HFFc6 (cell line): ENCODE measurements around the gene SLC43A3. TPM values are rescaled to one million over a fixed set of nuclear protein-coding genes. Genes with fewer than 3 reads are reported as not detected.

Experiments used
- DNase-seq: peaks from one replicate; pipeline ENCODE4 v3.0.0-alpha.2; 2018
- H3K27ac Mint-ChIP-seq: 2 replicates; pipeline ENCODE4 v1.8.0; 2020; ENCODE audit warnings: mild to moderate bottlenecking, mixed read lengths
- H3K27me3 Mint-ChIP-seq: 2 replicates; pipeline ENCODE4 v1.8.0; 2021; ENCODE audit warnings: mild to moderate bottlenecking, moderate library complexity, mixed read lengths; ENCODE audit not compliant: insufficient read depth
- H3K36me3 Mint-ChIP-seq: 2 replicates; pipeline ENCODE4 v1.8.0; 2021; ENCODE audit warnings: low read depth, mixed read lengths
- H3K4me1 Mint-ChIP-seq: 2 replicates; pipeline ENCODE4 v1.8.0; 2020; ENCODE audit warnings: low read depth, mixed read lengths
- H3K4me3 Mint-ChIP-seq: 2 replicates; pipeline ENCODE4 v1.8.0; 2020; ENCODE audit warnings: mild to moderate bottlenecking, moderate library complexity, mixed read lengths
- H3K9me3 Mint-ChIP-seq: 2 replicates; pipeline ENCODE4 v1.8.0; 2020; ENCODE audit warnings: mild to moderate bottlenecking, mixed read lengths
- total RNA-seq, 6 experiments: library from RNA; stranded (reverse); fragmentation: NEBNext Ultra II Directional; extraction: Animal tissue kit (Norgen Biotek cat#: 25700); gene quantifications; 2 replicates in 1 of 6; 3 replicates in 5 of 6; pipeline ENCODE4 v1.2.3, GENCODE V29; 2021
- TF ChIP-seq, protein P1 (sequence below): fragments of 200-600 bp; sonication (generic); IDR thresholded peaks from 2 replicates; pipeline ENCODE4 v1.5.0; 2021; ENCODE audit warnings: antibody characterized with exemption, mild to moderate bottlenecking

The SLC43A3 gene
- total RNA-seq, 6 experiments from 2014 or later = 2.1 to 18.7 (median 15.8) TPM

- no peak for DNase-seq
- H3K36me3 Mint-ChIP-seq = no peaks in the 10 kb centered on the region
- H3K9me3 Mint-ChIP-seq = no peaks in the 10 kb centered on the region
- H3K4me1 Mint-ChIP-seq = peaks cover 5% of the 10 kb centered on the region; the same call in 1 of the 2 replicates
- peaks cover 35% of the 10 kb centered on the region for H3K27me3 Mint-ChIP-seq
- TF ChIP-seq, protein P1, sequence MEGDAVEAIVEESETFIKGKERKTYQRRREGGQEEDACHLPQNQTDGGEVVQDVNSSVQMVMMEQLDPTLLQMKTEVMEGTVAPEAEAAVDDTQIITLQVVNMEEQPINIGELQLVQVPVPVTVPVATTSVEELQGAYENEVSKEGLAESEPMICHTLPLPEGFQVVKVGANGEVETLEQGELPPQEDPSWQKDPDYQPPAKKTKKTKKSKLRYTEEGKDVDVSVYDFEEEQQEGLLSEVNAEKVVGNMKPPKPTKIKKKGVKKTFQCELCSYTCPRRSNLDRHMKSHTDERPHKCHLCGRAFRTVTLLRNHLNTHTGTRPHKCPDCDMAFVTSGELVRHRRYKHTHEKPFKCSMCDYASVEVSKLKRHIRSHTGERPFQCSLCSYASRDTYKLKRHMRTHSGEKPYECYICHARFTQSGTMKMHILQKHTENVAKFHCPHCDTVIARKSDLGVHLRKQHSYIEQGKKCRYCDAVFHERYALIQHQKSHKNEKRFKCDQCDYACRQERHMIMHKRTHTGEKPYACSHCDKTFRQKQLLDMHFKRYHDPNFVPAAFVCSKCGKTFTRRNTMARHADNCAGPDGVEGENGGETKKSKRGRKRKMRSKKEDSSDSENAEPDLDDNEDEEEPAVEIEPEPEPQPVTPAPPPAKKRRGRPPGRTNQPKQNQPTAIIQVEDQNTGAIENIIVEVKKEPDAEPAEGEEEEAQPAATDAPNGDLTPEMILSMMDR = no peak
- H3K4me3 Mint-ChIP-seq = no peak overlapping the region
- no peak overlapping the region for H3K27ac Mint-ChIP-seq
These were observed 47.3 kb upstream of the SLC43A3 start for GRCh38 chr11:57474017-57474802.

GRCh38 chr11:57473285-57473841 is 46.4 kb upstream of the SLC43A3 start:
- Mint-ChIP-seq H3K4me3 (no peak overlapping the region), H3K36me3 (no peaks in the 10 kb centered on the region), H3K27me3 (peaks cover 39% of the 10 kb centered on the region), H3K4me1 (peaks cover 5% of the 10 kb centered on the region; the same call in 1 of the 2 replicates), H3K27ac (no peak overlapping the region), H3K9me3 (no peaks in the 10 kb centered on the region)
- TF ChIP-seq, protein P1 = no peak
- DNase-seq = no peak

- peaks cover 5% of the 10 kb centered on the region; the same call in 1 of the 2 replicates for H3K4me1 Mint-ChIP-seq
- H3K4me3 Mint-ChIP-seq = no peak overlapping the region
- H3K27me3 Mint-ChIP-seq = peaks cover 39% of the 10 kb centered on the region
These were observed 44.6 kb upstream of the SLC43A3 start for GRCh38 chr11:57471496-57471895.

GRCh38 chr11:57469268-57469667 is 42.3 kb upstream of the SLC43A3 start:
- no peaks in the 10 kb centered on the region for H3K9me3 Mint-ChIP-seq
- H3K27ac Mint-ChIP-seq = no peak overlapping the region
- H3K36me3 Mint-ChIP-seq = no peaks in the 10 kb centered on the region
- no peak for DNase-seq
- no peak overlapping the region for H3K4me3 Mint-ChIP-seq
- H3K4me1 Mint-ChIP-seq = peaks cover 5% of the 10 kb centered on the region; the same call in 1 of the 2 replicates
- peaks cover 38% of the 10 kb centered on the region for H3K27me3 Mint-ChIP-seq
- TF ChIP-seq, protein P1 = no peak

More at GRCh38 chr11:57471496-57471895, 44.6 kb upstream of the SLC43A3 start:
- Mint-ChIP-seq H3K36me3 (no peaks in the 10 kb centered on the region), H3K9me3 (no peaks in the 10 kb centered on the region), H3K27ac (no peak overlapping the region)
- no peak for DNase-seq
- TF ChIP-seq, protein P1 = no peak

DNA sequence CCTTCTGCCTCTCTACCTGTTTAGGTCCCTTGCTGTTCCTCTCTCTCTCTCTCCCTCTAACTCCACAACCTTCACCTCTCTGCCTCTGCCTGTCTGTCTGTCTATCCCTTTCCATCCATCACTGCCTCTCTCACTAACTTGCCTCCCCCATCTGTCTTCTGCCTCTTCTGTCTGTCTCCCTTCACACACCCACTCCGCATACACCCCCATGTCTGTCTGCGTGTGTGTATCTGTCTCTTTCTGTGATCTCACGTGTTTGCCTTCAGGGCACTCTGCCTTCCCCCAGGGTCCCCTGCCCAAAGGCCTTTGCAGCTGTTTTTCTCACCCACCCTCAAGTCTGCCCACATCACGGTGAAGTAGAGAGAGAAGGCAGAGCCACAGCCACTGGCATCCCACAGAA is 41.4 kb upstream of the SLC43A3 start:
- Mint-ChIP-seq H3K36me3 (no peaks in the 10 kb centered on the region), H3K27ac (no peak overlapping the region), H3K27me3 (peaks cover 38% of the 10 kb centered on the region), H3K9me3 (no peaks in the 10 kb centered on the region), H3K4me3 (no peak overlapping the region), H3K4me1 (no peaks in the 10 kb centered on the region)
- DNase-seq = no peak
- TF ChIP-seq, protein P1 = no peak
